HepG2 (cell line): ENCODE measurements around the gene ZNF316. TPM values are rescaled to one million over a fixed set of nuclear protein-coding genes. Genes with fewer than 3 reads are reported as not detected.
A peak's percentile ranks its signal among the peaks of the same experiment; 100 is the strongest.

Experiments used
- CSRNP1 ChIP-seq: sonication (generic); formaldehyde crosslinking; IDR thresholded peaks from 2 replicates; pipeline ENCODE4 v1.8.1; 2023; ENCODE audit warnings: mild to moderate bottlenecking, missing genetic modification reagents
- ISX ChIP-seq: sonication (generic); formaldehyde crosslinking; conservative IDR thresholded peaks from 2 replicates; pipeline ENCODE4 v1.5.0; 2020; ENCODE audit warnings: missing genetic modification reagents
- KAT2B ChIP-seq: fragments of 150-350 bp; IDR thresholded peaks from 2 replicates; pipeline ENCODE4 v1.6.1; 2014; ENCODE audit warnings: low read depth, low read length, borderline replicate concordance
- LBX2 ChIP-seq: sonication (generic); formaldehyde crosslinking; IDR thresholded peaks from 2 replicates; pipeline ENCODE4 v1.5.0; 2020; ENCODE audit warnings: missing genetic modification reagents, mild to moderate bottlenecking, borderline replicate concordance
- NKX3-1 ChIP-seq: sonication (generic); formaldehyde crosslinking; IDR thresholded peaks from 2 replicates; pipeline ENCODE4 v1.5.0; 2020; ENCODE audit warnings: missing genetic modification reagents
- RFXAP ChIP-seq: sonication (generic); formaldehyde crosslinking; IDR thresholded peaks from 2 replicates; pipeline ENCODE4 v1.4.0; 2020; ENCODE audit warnings: missing genetic modification reagents, borderline replicate concordance
- SMYD3 ChIP-seq: sonication (generic); formaldehyde crosslinking; IDR thresholded peaks from 2 replicates; pipeline ENCODE4 v1.8.1; 2023; ENCODE audit warnings: mild to moderate bottlenecking, missing genetic modification reagents
- SP2 ChIP-seq: sonication (generic); formaldehyde crosslinking; IDR thresholded peaks from 2 replicates; pipeline ENCODE4 v1.5.1; 2020; ENCODE audit warnings: mild to moderate bottlenecking, missing genetic modification reagents
- SYNCRIP ChIP-seq: fragments of 200-400 bp; formaldehyde crosslinking; IDR thresholded peaks from 2 replicates; pipeline ENCODE4 v1.6.1; 2018; ENCODE audit warnings: mild to moderate bottlenecking, low read depth, low read length; ENCODE audit not compliant: insufficient read depth
- WIZ ChIP-seq: sonication (generic); formaldehyde crosslinking; IDR thresholded peaks from 2 replicates; pipeline ENCODE4 v1.5.1; 2020; ENCODE audit warnings: mild to moderate bottlenecking, missing genetic modification reagents
- XBP1 ChIP-seq: sonication (generic); formaldehyde crosslinking; IDR thresholded peaks from 2 replicates; pipeline ENCODE4 v1.5.0; 2020; ENCODE audit warnings: missing genetic modification reagents
- ZGPAT ChIP-seq: IDR thresholded peaks from 2 replicates; pipeline ENCODE4 v1.6.1; 2016; ENCODE audit warnings: mild to moderate bottlenecking
- ZKSCAN1 ChIP-seq: fragments of 150-350 bp; IDR thresholded peaks from 2 replicates; pipeline ENCODE4 v1.6.1; 2014; ENCODE audit warnings: low read length
- polyA plus RNA-seq, 8 experiments: library from polyadenylated mRNA; depleted of rRNA in 3 of 8; stranded (reverse) in 7 of 8; unstranded in 1 of 8; fragments of >200 nt; fragmentation: Illumina TruSeq in 4 of 8; extraction: Trizol in 4 of 8; gene quantifications; 2 replicates each; pipeline versions ENCODE4 v1.2.1 to v1.2.3, GENCODE V29; 2011 to 2016; ENCODE audit warnings: low read depth in 4 of 8, missing spikeins in 1 of 8, mixed read lengths in 1 of 8; ENCODE audit not compliant: insufficient read depth in 1 of 8
- total RNA-seq, 5 experiments: library from RNA; depleted of rRNA; stranded (reverse); fragments of >200 nt; fragmentation: Illumina TruSeq; extraction: Trizol; gene quantifications; 2 replicates each; pipeline ENCODE4 v1.2.3, GENCODE V29; 2016; ENCODE audit warnings: low read depth in 1 of 5
- TF ChIP-seq, protein P1 (sequence below): sonication (generic); formaldehyde crosslinking; IDR thresholded peaks from 2 replicates; pipeline ENCODE4 v1.4.0; 2020; ENCODE audit warnings: missing genetic modification reagents, borderline replicate concordance
- TF ChIP-seq, protein P2 (sequence below): sonication (generic); formaldehyde crosslinking; conservative IDR thresholded peaks from 2 replicates; pipeline ENCODE4 v1.8.0; 2022; ENCODE audit warnings: mild to moderate bottlenecking, moderate library complexity, missing genetic modification reagents

Gene ZNF316
- total and polyA plus RNA-seq, 2 of the 13 experiments (the other 11 are each of a cell fraction or from before 2014, with no cell fraction given): 4.3 to 9.9 TPM

- TF ChIP-seq, protein P1, sequence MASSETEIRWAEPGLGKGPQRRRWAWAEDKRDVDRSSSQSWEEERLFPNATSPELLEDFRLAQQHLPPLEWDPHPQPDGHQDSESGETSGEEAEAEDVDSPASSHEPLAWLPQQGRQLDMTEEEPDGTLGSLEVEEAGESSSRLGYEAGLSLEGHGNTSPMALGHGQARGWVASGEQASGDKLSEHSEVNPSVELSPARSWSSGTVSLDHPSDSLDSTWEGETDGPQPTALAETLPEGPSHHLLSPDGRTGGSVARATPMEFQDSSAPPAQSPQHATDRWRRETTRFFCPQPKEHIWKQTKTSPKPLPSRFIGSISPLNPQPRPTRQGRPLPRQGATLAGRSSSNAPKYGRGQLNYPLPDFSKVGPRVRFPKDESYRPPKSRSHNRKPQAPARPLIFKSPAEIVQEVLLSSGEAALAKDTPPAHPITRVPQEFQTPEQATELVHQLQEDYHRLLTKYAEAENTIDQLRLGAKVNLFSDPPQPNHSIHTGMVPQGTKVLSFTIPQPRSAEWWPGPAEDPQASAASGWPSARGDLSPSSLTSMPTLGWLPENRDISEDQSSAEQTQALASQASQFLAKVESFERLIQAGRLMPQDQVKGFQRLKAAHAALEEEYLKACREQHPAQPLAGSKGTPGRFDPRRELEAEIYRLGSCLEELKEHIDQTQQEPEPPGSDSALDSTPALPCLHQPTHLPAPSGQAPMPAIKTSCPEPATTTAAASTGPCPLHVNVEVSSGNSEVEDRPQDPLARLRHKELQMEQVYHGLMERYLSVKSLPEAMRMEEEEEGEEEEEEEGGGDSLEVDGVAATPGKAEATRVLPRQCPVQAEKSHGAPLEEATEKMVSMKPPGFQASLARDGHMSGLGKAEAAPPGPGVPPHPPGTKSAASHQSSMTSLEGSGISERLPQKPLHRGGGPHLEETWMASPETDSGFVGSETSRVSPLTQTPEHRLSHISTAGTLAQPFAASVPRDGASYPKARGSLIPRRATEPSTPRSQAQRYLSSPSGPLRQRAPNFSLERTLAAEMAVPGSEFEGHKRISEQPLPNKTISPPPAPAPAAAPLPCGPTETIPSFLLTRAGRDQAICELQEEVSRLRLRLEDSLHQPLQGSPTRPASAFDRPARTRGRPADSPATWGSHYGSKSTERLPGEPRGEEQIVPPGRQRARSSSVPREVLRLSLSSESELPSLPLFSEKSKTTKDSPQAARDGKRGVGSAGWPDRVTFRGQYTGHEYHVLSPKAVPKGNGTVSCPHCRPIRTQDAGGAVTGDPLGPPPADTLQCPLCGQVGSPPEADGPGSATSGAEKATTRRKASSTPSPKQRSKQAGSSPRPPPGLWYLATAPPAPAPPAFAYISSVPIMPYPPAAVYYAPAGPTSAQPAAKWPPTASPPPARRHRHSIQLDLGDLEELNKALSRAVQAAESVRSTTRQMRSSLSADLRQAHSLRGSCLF: no peak
- TF ChIP-seq ISX (CRISPR knock-in tag) (no peak), XBP1 (CRISPR knock-in tag) (no peak), CSRNP1 (no peak), SYNCRIP (no peak), ZKSCAN1 (no peak), KAT2B (no peak), SP2 (CRISPR knock-in tag) (no peak), SMYD3 (no peak), WIZ (CRISPR knock-in tag) (no peak), RFXAP (no peak), NKX3-1 (CRISPR knock-in tag) (no peak), ZGPAT (CRISPR knock-in tag) (peak; percentile 48), LBX2 (CRISPR knock-in tag) (0 out of 2 replicates have a peak, but pooled peaks have one; percentile 68)
- TF ChIP-seq, protein P2, sequence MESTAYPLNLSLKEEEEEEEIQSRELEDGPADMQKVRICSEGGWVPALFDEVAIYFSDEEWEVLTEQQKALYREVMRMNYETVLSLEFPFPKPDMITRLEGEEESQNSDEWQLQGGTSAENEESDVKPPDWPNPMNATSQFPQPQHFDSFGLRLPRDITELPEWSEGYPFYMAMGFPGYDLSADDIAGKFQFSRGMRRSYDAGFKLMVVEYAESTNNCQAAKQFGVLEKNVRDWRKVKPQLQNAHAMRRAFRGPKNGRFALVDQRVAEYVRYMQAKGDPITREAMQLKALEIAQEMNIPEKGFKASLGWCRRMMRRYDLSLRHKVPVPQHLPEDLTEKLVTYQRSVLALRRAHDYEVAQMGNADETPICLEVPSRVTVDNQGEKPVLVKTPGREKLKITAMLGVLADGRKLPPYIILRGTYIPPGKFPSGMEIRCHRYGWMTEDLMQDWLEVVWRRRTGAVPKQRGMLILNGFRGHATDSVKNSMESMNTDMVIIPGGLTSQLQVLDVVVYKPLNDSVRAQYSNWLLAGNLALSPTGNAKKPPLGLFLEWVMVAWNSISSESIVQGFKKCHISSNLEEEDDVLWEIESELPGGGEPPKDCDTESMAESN: peak; percentile 13; the same call in 1 of the 2 replicates
Measured at GRCh38 chr7:6614953-6615722, 22.0 kb upstream of the ZNF316 start, which contains the start of gene ZNF853 (continued).
